GM19455 (cell line): ENCODE measurements around the gene SNORC.

ENCODE experiments used
- ATAC-seq: cut with Tn5 transposase; IDR thresholded peaks from one replicate; pipeline ENCODE4 v1.9.1; 2021; ENCODE audit not compliant: unreplicated experiment

The SNORC gene

DNA sequence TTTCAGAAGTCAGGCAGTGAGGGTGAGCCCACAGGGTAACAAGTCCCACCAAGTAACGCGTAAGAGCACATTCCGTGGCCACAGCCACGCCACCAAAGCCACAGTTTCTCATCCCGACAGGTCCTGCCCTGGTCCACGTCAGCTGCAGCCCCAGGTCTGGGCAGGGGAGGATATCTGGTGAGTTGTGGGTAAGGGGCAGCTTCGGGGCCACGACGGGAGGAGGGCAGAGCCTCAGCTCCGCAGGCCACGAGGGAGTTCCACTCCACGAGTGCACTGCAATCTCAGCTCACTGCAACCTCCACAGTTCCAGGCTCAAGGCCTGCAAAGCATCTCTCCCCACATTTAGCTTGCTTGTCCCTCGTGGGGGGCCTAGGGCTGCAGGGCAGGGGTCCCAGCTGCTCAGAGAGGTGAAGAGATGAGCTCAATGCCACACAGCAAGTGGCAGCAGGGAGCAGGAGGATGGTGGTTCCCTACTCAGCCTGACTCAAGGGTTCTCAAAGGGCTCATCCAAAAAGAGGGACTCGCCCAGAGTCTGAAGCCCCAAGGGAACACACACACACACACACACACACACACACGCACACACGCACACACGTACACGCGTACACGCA lies 12.5 kb downstream of the SNORC start:
- no peak for ATAC-seq

DNA sequence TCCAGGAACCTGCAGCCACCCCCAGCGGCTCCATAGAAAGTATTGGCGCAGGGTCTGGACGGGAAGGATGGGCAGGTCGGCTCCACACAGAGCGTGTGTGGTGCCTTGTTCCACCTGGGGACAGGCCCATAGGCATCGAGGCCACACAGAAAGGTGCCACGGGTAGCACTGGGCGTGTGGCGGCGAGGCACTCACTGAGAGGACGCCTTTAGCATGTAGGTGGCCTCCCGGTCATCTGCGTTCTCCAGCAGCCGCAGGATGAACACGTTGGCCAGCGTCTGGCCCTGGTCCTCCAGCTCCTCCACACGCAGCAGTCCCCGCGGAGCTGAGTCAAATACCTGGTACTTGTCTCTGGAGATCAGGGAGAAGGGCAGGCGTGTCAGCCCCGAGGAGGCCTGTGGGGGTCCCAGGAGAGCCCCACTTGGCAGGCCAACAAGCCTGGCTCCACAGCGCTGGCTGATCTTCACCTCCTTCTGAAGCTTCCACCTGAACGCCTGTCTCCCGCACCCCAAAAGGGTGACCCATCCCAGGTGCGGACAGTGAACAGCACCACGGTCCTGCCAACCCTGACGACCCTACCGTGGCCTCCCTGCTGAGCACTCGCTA lies 13.2 kb downstream of the SNORC start:
- no peak for ATAC-seq

- no peak for ATAC-seq
These were observed 13.9 kb downstream of the SNORC start for GRCh38 chr2:232884001-232884421.

- ATAC-seq: no peak
These were observed 14.6 kb downstream of the SNORC start for GRCh38 chr2:232884549-232885263.

GRCh38 chr2:232885264-232885961 lies 15.3 kb downstream of the SNORC start:
- no peak for ATAC-seq

DNA sequence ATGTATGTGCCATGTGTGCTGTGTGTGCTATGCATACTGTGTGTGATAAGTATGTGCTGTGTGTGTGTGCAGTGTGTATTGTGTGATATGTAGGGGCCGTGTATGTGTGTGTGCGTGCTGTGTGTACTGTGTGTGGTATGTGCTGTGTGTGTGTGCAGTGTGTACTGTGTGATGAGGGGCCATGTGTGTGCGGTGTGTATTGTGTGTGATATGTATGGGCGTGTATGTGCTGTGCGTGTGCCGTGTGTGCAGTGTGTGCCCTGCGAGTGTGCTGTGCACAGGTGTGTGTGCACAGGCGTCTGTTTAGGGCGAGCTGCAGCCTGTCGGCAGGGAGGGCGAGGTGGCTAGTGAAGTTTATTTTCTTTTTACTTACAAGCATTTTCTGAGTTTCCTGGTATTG lies 16.1 kb downstream of the SNORC start:
- ATAC-seq: no peak

DNA sequence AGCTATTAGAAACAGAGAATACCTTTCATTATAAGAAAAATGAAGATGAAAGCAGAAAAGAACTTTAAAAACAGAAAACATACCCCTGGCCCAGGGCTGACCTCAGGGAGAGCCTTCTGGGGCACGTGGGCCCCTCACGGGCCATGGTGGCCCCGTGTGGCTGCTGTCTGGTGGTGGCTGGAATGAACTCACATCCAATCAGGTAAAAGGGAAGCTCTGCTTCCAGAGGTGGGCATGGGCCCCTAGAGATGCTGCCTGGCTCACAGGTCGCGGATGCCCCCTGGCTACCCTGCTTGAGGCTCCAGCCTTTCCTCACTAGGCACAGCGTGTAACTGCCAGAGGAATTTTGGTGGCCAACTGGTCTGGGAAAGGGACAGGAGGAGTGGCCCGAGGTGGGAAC lies 16.6 kb downstream of the SNORC start:
- ATAC-seq: no peak

GRCh38 chr2:232887171-232887850 lies 17.2 kb downstream of the SNORC start:
- ATAC-seq: no peak

- no peak for ATAC-seq
These were observed 18.2 kb downstream of the SNORC start for GRCh38 chr2:232888099-232888836.

GRCh38 chr2:232888839-232889529 lies 18.9 kb downstream of the SNORC start:
- ATAC-seq: no peak

- no peak for ATAC-seq
These were observed 19.9 kb downstream of the SNORC start for GRCh38 chr2:232889876-232890401.

GRCh38 chr2:232890536-232890895 lies 20.5 kb downstream of the SNORC start:
- no peak for ATAC-seq

DNA sequence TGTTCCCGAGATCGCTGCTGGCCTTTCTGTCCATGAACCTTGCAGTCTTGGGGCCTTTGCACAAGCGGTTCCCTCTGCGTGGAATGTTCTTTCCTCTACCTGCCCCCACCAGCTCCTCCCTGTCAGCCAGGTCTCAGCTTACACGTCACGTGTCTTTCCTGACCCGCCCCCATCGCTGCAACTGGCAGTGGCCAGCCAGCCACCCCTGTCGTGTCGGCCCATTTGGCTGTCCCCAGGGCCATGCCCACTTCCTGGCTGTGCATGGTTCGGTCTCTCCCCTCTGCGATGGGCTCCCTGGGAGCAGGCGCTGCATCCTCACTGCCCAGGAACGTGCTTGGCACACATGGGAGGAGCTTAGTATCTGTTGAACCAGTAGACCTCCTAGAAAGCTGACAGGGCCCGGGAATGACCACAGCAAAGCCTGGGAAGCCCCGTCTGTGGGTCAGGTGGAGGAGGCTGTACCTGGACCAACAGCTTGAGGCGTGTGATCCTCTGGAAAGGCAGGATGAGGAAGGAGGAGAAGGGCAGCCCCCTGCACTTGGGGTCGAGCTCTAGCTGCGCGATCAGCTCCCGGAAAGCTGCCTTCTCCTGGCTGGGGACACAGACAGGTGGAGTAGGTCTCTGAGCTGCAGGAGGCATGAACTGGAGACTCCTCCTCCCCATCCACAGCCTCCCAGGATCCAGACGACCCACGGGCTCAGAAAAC lies 21.0 kb downstream of the SNORC start:
- no peak for ATAC-seq

GRCh38 chr2:232891621-232892071 lies 21.6 kb downstream of the SNORC start:
- ATAC-seq: no peak

GRCh38 chr2:232892221-232892620 lies 22.2 kb downstream of the SNORC start:
- no peak for ATAC-seq

DNA sequence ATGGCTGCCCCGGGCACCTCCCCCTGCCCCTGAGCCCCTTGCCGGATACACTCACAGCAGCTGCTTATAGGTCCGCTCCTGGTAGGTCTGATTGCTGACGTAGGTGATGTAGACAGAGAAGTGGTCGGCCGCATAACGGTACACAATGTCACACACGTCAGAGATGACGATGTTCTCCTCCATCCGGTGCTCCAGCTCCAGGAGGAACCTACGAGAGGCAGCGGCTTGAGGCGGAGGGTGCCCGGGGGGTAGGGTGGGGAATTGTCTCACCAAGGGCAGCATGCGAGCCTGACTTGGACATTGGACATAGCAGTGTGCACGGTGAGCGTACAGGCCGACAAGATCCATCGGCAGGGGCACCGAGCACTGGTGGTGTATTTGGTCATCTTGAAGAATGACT lies 22.8 kb downstream of the SNORC start:
- ATAC-seq: no peak

DNA sequence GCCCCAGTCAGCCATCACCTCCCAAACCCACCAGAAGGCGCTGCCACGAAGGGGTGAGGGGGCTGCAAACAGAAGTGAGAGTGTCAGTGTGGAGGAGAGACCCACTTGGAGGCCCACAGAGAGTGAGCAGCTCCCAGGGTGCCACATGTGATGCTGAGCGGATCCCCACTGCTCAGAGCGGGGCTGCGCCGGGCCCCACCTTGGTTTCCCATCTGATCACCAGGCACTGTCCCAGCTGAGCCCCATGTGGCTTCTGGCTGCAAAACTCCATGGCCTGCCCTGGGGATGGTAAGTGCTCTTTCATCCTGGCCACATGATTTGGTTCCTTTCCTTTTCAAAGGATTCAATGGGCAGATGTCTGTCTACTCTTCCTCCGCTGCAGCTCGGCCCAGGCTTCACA lies 23.8 kb downstream of the SNORC start:
- no peak for ATAC-seq

DNA sequence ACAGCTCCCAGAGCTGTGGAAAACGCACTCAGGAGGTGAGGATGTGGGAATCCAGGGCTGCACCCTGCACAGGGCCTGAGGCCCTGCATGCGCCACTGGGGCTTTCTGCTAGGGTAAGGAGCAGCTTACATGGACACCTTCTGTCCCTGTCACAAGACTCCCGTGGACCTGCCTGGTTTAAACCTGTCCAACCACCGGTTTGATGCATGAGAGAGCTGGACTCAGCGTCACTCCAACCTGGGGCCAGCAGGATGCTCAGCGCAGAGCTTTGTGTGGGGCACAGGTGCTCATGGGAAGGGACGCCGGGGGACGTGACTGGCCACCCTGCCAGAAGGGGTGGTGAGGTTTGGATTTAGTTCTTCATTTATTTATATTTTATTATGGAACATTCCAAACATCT lies 24.2 kb downstream of the SNORC start:
- no peak for ATAC-seq

- ATAC-seq: no peak
These were observed 24.7 kb downstream of the SNORC start for GRCh38 chr2:232894746-232895145.
